Loucy (cell line): Measurements from ENCODE around the gene CABP4.

Experiments
- CTCF ChIP-seq: fragments of 200-600 bp; sonication (generic); conservative IDR thresholded peaks from 2 replicates; pipeline ENCODE4 v1.5.1; 2014; ENCODE audit warnings: mild to moderate bottlenecking, antibody characterized with exemption, low read length
- EZH2phosphoT487 ChIP-seq: fragments of 200-600 bp; IDR thresholded peaks from 2 replicates; pipeline ENCODE4 v1.6.1; 2018; ENCODE audit warnings: antibody characterized with exemption, mild to moderate bottlenecking, moderate library complexity, borderline replicate concordance

- TF ChIP-seq CTCF: no peak
- no peak for TF ChIP-seq EZH2phosphoT487
Measured at GRCh38 chr11:67492801-67493547, 37.8 kb downstream of the CABP4 start.
